HG03439 (cell line): ENCODE results near the gene ANP32B.

Source experiments
- ATAC-seq: cut with Tn5 transposase; IDR thresholded peaks from one replicate; pipeline ENCODE4 v1.9.1; 2021; ENCODE audit warnings: mild to moderate bottlenecking, moderate library complexity; ENCODE audit not compliant: unreplicated experiment

The ANP32B gene

DNA sequence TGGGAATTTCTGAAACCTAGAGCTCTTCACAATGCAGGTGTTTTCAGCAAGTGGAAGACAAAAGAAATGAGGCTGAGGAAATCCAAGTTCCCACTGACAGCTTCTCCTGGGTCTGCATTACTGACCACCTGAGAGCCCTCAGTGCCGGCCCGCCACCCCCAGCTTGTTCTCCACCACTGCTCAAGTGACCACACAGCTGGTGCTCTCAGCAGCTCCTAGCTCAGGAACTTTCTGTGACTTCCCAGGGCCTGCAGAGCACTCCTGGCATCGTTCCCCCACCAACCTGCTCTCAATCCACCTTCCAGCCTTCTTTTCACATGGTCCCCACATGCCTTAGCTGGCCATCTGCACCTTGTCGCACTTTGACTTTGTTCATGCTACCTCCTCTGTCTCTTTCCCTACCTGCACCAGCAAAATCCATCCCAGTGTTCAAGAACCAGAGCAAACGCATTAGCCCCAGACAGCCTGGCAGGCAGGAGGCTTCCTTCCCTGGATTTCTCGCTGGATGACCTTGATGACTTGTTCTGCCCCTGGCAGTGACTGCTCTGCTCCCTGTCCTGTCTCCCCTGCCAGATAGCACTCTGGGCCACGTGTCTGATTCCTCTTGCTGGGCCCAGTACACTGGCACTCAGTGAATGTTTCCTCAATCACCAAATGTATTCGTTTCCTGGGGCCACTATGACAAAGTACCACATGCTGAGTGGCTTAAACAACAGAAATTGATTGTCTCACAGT, 38.3 kb downstream of the ANP32B start:
- no peak for ATAC-seq

DNA sequence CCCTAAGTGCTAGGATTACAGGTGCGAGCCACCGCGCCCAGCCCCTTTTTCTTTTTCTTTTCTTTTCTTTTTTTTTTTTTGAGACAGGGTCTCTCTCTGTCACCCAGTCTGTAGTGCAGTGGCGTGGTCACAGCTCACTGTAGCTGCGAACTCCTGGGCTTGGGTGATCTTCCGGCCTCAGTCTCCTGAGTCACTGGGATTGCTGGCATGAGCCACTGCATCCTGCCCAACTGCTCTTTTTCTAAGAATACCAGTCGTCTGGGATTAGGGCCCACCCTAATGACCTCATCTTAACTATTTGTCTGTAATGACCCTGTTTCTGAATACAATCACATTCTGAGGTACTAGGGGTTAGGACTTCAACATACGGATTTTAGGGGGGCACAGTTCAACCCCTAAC, 39.3 kb downstream of the ANP32B start:
- no peak for ATAC-seq

DNA sequence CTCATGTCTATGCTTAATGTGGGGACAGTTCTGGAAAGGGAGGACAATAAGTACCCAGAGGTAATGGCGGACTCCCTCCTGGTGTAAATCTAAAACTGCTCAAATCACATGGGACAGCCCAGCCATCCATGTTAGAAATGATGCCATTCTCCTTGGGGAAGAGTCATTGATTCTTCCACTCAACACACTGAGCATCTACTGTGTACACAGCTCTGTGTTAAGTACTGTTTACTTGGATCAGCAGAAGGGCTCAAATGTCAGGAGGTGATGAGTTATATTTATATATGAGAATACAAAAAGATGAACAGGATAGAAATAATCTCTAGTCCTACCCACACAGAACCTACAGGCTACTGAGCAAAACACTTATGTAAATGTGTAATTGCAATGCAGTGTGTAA, 41.6 kb downstream of the ANP32B start:
- ATAC-seq = no peak

DNA sequence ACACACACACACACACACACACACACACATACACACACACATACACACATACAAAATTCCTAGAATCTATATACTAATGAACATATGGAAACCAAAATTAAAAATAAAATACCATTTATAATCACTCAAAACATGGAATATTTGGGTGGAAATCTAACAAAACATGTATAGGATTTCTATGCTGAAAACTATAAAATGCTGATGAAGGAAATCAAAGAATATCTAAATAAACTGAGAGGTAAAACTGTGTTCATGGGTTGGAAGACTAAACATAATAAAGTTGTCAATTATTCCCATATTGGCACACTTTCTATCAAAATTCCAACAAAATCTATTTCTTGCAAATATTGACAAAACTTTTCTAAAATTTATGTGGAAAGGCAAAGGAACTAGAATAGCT, 48.0 kb downstream of the ANP32B start:
- ATAC-seq = no peak

DNA sequence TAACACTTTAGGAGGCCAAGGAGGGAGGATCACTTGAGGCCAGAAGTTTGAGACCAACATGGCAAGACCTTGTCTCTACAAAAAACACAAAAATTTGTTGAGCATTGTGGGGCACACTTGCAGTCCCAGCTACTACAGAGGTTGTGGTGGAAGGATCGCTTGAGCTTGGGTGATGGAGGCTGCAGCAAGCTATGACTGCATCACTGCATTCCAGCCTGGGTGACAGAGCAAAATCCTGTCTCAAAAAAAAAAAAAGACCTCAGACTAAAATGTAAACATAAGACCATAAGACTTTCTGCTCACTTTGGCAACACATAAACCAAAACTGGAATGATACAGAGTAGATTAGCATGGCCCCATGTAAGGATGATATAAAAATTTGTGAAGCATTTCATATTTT, 48.8 kb downstream of the ANP32B start:
- ATAC-seq = no peak

DNA sequence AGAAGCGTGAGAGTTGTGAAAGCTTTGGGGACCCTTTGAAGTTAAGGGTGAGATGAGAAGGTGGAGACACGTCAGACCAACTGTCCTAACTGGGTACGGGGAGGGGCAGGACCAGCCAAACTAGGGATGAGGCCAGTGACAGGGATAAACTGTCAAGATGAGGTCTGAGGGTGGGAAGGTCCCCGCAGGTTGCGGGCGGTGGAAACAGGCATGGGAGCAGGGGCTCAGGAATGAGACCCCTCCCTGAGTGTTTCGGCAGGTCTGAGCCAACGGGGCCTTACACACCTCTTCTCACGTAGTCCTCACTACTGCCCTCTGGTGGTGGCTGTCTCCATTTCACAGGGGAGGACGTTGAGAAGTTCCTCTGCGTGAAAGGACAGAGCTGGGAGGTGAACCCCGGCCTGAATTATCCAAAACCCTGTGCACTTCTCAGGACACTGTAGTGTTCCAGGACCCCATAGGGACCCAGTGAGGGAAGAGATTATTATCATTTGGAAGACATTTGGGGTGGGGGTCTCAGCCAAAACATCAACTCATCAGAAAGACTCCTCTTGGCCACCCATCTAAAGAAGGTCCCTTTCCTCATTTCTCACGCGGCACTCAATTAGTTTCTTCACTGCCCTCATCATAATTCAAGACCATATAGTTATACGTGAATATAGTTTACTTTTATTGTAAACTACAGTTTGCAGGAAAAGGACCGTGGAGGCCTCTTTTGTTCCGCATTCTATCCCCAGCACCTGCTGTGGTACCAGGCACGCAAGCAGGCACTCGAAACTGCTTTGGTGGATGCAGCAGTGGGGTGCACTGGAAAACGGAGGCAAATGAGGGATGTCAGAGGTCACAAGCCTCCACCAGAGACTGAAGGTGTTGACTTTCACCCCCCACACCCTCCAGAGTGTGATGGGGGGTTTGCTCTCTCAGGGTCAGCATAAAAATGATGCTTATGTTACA, 51.7 kb downstream of the ANP32B start:
- peak; percentile 48 for ATAC-seq

DNA sequence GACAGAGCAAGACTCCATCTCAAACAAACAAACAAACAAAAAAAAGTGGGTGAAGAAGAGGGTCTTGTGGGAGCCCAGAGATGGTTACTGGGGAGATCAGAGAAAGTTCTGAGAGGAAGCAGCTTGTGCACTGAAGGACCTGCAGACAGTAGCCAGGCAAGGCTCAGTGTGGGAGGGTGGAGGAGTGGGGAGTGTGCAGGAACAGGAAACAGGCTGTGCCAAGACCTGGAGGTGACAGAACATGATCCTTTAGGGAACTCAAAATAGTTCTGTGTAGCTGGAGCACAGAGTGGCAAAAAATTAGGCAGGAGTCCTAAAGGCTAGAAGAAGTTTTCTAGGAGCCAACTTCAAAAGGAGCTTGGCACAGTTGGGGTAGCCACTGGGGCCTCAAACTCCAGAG, 54.2 kb downstream of the ANP32B start:
- ATAC-seq = no peak

DNA sequence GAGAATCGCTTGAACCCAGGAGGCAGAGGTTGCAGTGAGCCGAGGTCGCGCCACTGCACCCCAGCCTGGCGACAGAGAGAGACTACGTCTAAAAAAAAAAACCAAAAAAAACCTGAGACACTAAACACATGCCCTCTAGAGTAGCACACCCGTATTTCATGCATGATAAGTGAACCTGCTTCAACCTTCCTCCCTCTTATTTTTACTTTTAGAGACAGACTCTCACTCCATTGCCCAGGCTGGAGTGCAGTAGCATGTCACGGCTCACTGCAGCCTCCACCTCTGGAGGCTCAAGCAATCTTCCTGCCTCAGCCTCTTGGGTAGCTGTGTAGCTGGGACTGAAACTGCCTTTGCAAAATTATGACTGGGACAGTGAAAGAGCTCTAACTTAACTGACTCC, 55.8 kb downstream of the ANP32B start:
- no peak for ATAC-seq

DNA sequence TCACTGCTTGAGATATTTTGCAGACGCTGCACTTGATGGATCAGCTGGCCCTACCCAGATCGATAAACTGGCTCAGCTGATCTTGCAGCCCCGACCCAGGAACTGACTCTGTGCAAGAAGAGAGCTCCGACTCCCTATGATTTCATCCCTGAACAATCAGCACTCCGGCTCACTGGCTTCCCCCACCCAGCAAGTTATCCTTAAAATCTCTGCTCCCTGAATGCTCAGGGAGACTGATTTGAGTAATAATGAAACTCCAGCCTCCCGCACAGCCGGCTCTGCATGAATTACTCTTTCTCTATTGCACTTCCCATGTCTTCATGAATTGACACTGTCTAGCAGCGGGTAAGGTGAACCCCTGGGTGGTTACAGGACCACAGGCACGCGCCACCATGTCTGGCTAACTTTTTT, 56.5 kb downstream of the ANP32B start:
- no peak for ATAC-seq

DNA sequence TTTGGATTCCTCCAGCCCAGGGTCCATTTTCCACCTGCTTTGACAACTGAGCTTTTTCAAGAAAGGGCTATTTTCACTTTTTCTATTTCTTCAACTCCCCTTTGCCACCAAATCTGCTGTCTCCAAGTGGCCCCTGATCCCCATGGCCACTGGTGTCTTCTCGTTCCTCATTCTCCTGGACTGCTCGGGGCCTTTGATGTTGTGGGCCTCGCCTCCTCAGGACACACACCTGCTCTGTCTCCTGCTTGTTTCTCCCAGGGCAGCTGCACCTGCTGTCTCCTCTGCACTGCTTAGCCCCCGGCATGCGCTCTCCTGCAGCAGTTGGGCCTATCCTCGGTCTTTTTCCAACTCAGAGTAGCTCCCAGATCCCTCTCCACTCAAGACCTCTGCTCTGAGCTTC, 57.1 kb downstream of the ANP32B start:
- no peak for ATAC-seq

DNA sequence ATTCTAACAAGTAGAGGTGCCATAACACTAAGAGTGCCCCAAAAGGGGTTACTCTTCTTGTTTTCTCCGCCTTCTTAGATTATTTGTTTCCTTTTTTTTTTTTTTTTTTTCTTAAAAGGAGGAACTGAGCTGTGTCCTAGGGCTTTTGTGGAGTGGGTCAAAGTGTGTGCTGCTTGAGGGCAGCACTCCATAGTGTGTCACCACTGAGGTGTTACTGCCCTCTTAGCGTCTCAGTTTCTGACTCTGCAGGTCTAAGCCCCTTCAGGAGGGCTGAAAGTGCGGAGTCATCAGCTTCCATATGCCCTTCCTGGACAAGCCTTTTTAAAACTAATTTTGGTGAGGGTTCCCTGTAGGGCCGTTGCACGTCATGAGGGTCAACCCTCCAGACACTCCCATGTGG, 60.8 kb downstream of the ANP32B start:
- no peak for ATAC-seq

DNA sequence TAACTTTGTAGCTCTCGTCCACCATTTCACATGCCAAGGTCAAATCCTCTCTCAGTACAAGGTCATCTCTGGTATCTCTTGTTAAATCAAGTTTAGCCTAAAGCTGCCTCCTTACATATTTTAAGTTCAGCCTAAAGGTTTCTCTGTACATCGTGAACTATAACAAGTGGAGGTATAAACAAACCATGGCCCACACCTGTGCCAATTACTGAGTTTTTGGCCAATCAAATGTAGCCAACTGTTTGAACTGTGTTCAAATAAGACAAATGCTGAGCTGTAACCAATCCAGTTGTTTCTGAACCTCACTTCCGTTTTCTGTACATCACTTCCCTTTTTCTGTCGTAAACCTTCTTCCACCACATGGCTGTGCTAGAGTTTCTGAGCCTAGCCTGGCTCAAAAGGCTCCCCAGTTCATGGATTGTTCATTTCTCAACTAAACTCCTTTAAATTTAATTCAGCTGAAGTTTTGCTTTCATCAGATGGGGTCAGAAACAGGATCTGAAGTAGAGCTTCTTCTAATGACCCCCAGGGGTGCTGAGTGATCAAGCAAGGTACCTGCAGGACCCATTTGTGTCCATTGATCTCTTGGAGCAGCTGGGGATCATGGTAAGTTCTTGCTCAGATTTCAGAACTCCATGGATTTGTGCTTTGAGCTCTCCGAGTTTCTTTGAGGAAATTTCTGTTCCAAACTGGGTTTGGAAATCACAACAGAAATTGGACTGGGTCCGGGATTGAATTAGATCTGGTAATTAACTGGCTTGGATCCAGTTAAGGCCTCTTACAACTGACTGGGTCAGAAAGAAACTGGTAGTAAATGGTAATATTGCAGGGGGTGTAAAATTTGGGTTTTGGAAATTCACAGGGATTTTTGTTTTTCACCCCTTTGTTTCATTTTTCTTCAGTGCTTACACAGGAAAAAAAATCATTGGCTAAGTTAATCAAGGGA, 62.4 kb downstream of the ANP32B start:
- ATAC-seq = peak; percentile 84

DNA sequence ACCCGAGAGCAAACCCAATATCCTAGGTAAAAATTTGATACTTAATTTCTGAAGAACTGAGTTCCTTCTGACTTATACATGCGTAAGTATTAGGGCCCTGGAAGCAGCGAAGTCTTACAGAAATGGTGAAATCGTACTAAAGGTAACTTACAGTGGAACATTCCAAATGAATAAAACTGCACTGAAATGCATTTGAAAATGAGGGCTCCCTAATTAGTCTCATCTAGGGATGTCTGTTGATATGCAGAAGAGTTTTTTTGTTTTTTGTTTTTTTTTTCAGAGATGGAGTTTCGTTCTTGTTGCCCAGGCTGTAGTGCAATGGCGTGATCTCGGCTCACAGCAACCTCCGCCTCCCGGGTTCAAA, 63.0 kb downstream of the ANP32B start:
- ATAC-seq = no peak

DNA sequence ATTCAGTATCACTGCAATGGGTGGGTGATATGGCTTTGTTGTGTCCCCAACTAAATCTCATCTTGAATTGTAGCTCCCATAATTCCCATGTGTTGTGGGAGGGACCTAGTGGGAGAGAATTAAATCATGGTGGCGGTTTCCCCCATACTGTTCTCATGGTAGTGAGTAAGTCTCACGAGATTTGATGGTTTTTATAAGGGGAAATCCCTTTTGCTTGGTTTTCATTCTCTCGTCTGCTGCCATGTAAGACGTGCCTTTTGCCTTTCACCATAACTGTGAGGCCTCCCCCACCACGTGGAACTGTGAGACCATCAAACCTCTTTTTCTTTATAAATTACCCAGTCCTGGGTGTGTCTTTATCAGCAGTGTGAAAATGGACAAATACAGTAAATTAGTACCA, 63.9 kb downstream of the ANP32B start:
- no peak for ATAC-seq

DNA sequence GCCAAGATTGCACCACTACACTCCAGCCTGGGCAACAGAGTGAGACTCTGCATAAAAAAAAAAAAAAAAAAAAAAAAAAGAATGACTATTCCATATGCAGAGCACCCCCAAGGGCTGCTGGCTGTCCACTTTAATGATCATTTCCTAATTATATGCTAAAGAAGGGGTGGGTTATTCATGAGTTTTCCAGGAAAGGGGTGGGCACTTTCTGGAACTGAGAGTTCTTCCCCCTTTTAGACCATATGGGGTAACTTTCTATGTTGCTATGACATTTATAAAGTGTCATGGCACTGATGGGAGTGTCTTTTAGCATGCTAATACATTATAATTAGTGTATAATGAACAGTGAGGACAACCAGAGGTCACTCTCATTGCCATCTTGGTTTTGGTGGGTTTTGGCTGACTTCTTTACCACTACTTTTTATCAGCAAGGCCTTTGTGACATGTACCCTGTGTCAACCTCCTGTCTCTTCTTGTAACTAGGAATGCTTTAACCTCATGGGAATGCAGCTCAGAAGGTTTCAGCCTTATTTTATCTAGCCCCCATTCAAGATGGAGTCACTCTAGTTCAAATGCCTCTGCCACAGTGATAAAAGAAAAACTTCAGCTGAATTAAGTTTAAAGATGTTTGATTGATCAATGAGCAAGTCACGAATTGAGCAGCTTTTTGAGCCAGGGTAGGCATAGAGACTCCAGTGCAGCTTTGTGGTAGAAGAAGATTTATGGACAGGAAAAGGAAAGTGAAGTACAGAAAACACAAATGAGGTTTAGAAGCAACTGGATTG, 66.3 kb downstream of the ANP32B start:
- no peak for ATAC-seq

DNA sequence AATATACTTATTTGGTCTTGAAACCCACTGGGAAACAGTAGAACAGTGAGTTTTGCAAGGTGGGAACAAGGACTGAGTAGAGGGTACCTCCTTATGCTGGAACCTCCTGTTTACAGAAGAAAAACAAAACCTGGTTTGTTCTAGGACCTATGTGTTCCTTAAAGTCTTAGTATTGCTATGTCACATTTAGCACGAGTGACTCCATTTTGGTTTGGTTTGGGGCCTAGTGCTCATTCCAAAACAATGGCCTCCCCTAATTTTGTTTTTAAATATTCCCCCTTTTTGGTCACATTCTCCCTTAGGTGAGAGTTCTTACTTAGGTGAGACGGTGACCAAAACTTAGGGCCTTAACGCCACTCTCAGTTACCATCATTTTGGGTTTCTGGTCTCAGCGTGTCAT, 67.2 kb downstream of the ANP32B start:
- ATAC-seq = no peak

DNA sequence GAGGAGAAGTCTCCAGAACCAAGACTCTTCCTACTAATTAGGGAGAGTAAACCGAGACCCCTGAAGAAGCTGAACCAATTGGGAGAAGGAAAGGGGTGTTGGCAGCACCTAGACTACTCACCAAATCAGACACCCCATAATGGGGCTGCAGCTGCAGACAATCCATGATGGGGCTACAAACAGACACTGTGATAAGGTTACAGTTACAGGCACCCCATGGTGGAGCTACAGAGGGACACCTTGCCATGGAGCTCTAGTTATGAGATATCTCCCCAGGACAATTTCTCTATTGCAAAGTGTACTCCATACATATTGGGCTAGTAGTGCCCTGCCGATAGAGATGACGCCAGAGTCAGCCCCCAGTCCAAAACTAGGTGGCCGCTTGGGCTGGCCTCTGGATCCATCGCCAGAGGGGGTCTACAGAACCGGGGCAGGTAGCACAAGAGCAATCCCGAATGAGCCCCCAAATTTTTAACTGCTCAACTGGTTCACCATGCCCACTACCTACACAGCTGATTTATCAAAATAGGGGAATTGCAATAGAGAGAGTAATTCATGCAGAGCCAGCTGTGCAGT, 71.3 kb downstream of the ANP32B start:
- no peak for ATAC-seq

DNA sequence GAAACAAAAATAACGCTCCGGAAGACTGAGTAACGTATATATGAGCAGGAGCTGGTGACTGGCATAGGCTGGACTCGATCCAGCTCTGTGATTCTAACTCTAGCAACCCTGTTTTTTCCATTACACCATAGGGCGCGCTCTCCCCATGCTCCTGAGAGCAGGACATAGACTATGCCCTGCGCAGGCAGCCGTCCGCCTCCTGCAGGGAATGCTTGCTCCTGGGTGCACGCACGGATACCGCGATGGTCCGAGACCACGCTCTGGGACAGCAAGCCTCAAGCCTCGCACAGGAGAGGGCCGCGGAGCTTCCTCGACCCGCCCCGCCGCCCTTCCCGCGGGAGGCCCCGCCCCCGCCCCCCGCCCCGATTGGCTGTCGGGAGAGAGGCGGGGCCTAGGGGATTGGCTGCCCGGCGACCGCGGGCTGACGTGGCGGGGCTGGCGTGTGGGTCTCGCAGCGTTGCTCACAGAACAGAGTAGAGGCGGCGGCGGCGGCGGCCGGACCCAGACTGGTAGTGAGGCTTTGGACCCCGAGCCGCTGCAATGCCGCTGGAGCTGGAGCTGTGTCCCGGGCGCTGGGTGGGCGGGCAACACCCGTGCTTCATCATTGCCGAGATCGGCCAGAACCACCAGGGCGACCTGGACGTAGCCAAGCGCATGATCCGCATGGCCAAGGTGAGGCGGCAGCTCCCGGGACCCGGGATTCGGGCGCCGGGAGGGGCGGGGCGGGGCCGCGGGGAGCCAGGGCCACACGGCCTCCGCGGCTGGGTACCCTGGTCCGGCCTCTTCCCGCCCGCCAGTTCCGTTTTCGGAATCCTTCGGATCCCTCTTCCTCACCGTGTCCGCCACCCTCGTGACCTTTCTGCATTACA, 73.4 kb downstream of the ANP32B start, which contains the start of gene NANS:
TSS of gene NANS (plus strand) at position 464 of the 869 bp plus-strand sequence. CDS start at position 541, 77 bp downstream.
- peak; percentile 92 for ATAC-seq
